ENCODE measurements around the gene NUP153.

NUP153 gene

GRCh38 chr6:17691925-17692538 lies 14.7 kb downstream of the NUP153 start:
- Histone ChIP-seq H3K27ac (ENCODE audit: low read depth, low read length) (no peak overlapping the region), H3K9ac (ENCODE audit: low read length in 5 of 5) (no peak overlapping the region), H3K9me3 (ENCODE audit: control insufficient read depth in 5 of 5, low read length in 5 of 5) (no peaks in the 10 kb centered on the region), H3K27me3 (ENCODE audit: control insufficient read depth in 5 of 5, insufficient read depth in 4 of 5, low read length in 5 of 5) (no peaks in the 10 kb centered on the region), H3K4me1 (ENCODE audit: control insufficient read depth in 5 of 5, insufficient read depth in 5 of 5, low read length in 5 of 5) (peaks cover 0 to 5% (median 0%) of the 10 kb centered on the region in 5 donors), H3K36me3 (ENCODE audit: control insufficient read depth in 5 of 5, insufficient read depth in 5 of 5, low read length in 5 of 5) (peaks cover 0 to 3% (median 2%) of the 10 kb centered on the region in 5 donors), H3K4me3 (ENCODE audit: low read depth in 1 of 5, low read length in 5 of 5) (no peak overlapping the region)

- Histone ChIP-seq H3K9me3 (ENCODE audit: control insufficient read depth in 5 of 5, low read length in 5 of 5) (no peaks in the 10 kb centered on the region), H3K27me3 (ENCODE audit: control insufficient read depth in 5 of 5, insufficient read depth in 4 of 5, low read length in 5 of 5) (no peaks in the 10 kb centered on the region), H3K4me1 (ENCODE audit: control insufficient read depth in 5 of 5, insufficient read depth in 5 of 5, low read length in 5 of 5) (peaks cover 0 to 5% (median 0%) of the 10 kb centered on the region in 5 donors), H3K4me3 (ENCODE audit: low read depth in 1 of 5, low read length in 5 of 5) (no peak overlapping the region), H3K36me3 (ENCODE audit: control insufficient read depth in 5 of 5, insufficient read depth in 5 of 5, low read length in 5 of 5) (peaks cover 1 to 9% (median 9%) of the 10 kb centered on the region in 5 donors), H3K9ac (ENCODE audit: low read length in 5 of 5) (no peak overlapping the region), H3K27ac (ENCODE audit: low read depth, low read length) (no peak overlapping the region)
Observed at GRCh38 chr6:17688481-17688880, 18.2 kb downstream of the NUP153 start.

- H3K4me1 ChIP-seq (ENCODE audit: control insufficient read depth in 5 of 5, insufficient read depth in 5 of 5, low read length in 5 of 5) = peaks cover 0 to 5% (median 0%) of the 10 kb centered on the region in 5 donors
- no peaks in the 10 kb centered on the region for H3K27me3 ChIP-seq (ENCODE audit: control insufficient read depth in 5 of 5, insufficient read depth in 4 of 5, low read length in 5 of 5)
- peaks cover 7 to 14% (median 10%) of the 10 kb centered on the region in 5 donors for H3K36me3 ChIP-seq (ENCODE audit: control insufficient read depth in 5 of 5, insufficient read depth in 5 of 5, low read length in 5 of 5)
- no peak overlapping the region for H3K27ac ChIP-seq (ENCODE audit: low read depth, low read length)
- no peak overlapping the region for H3K4me3 ChIP-seq (ENCODE audit: low read depth in 1 of 5, low read length in 5 of 5)
- no peak overlapping the region for H3K9ac ChIP-seq (ENCODE audit: low read length in 5 of 5)
- no peaks in the 10 kb centered on the region for H3K9me3 ChIP-seq (ENCODE audit: control insufficient read depth in 5 of 5, low read length in 5 of 5)
Observed at GRCh38 chr6:17687136-17687535, 19.6 kb downstream of the NUP153 start.

- H3K27me3 ChIP-seq (ENCODE audit: control insufficient read depth in 5 of 5, insufficient read depth in 4 of 5, low read length in 5 of 5) = no peaks in the 10 kb centered on the region
- H3K9me3 ChIP-seq (ENCODE audit: control insufficient read depth in 5 of 5, low read length in 5 of 5) = no peaks in the 10 kb centered on the region
- H3K4me3 ChIP-seq (ENCODE audit: low read depth in 1 of 5, low read length in 5 of 5) = no peak overlapping the region
- peaks cover 7 to 18% (median 12%) of the 10 kb centered on the region in 5 donors for H3K36me3 ChIP-seq (ENCODE audit: control insufficient read depth in 5 of 5, insufficient read depth in 5 of 5, low read length in 5 of 5)
- H3K4me1 ChIP-seq (ENCODE audit: control insufficient read depth in 5 of 5, insufficient read depth in 5 of 5, low read length in 5 of 5) = no peaks in the 10 kb centered on the region
- H3K27ac ChIP-seq (ENCODE audit: low read depth, low read length) = no peak overlapping the region
- H3K9ac ChIP-seq (ENCODE audit: low read length in 5 of 5) = peak overlapping the region in 1 of 5 donors; percentile 14
Observed at GRCh38 chr6:17684134-17684533, 22.6 kb downstream of the NUP153 start.

GRCh38 chr6:17683428-17683827 lies 23.3 kb downstream of the NUP153 start:
- no peaks in the 10 kb centered on the region for H3K27me3 ChIP-seq (ENCODE audit: control insufficient read depth in 5 of 5, insufficient read depth in 4 of 5, low read length in 5 of 5)
- H3K9ac ChIP-seq (ENCODE audit: low read length in 5 of 5) = no peak overlapping the region
- H3K36me3 ChIP-seq (ENCODE audit: control insufficient read depth in 5 of 5, insufficient read depth in 5 of 5, low read length in 5 of 5) = peaks cover 7 to 18% (median 12%) of the 10 kb centered on the region in 5 donors

GRCh38 chr6:17679726-17680125 lies 27.0 kb downstream of the NUP153 start:
- no peak overlapping the region for H3K27ac ChIP-seq (ENCODE audit: low read depth, low read length)

More at GRCh38 chr6:17683428-17683827, 23.3 kb downstream of the NUP153 start:
- peaks cover 0 to 6% (median 0%) of the 10 kb centered on the region in 5 donors for H3K4me1 ChIP-seq (ENCODE audit: control insufficient read depth in 5 of 5, insufficient read depth in 5 of 5, low read length in 5 of 5)
- H3K9me3 ChIP-seq (ENCODE audit: control insufficient read depth in 5 of 5, low read length in 5 of 5) = no peaks in the 10 kb centered on the region
- no peak overlapping the region for H3K27ac ChIP-seq (ENCODE audit: low read depth, low read length)
- H3K4me3 ChIP-seq (ENCODE audit: low read depth in 1 of 5, low read length in 5 of 5) = no peak overlapping the region

GRCh38 chr6:17677602-17678001 lies 29.1 kb downstream of the NUP153 start:
- Histone ChIP-seq H3K9ac (ENCODE audit: low read length in 5 of 5) (no peak overlapping the region), H3K9me3 (ENCODE audit: control insufficient read depth in 5 of 5, low read length in 5 of 5) (no peaks in the 10 kb centered on the region), H3K27me3 (ENCODE audit: control insufficient read depth in 5 of 5, insufficient read depth in 4 of 5, low read length in 5 of 5) (no peaks in the 10 kb centered on the region), H3K27ac (ENCODE audit: low read depth, low read length) (no peak overlapping the region), H3K4me1 (ENCODE audit: control insufficient read depth in 5 of 5, insufficient read depth in 5 of 5, low read length in 5 of 5) (peaks cover 0 to 8% (median 0%) of the 10 kb centered on the region in 5 donors), H3K36me3 (ENCODE audit: control insufficient read depth in 5 of 5, insufficient read depth in 5 of 5, low read length in 5 of 5) (peaks cover 16 to 25% (median 24%) of the 10 kb centered on the region in 5 donors), H3K4me3 (ENCODE audit: low read depth in 1 of 5, low read length in 5 of 5) (no peak overlapping the region)

More at GRCh38 chr6:17679726-17680125, 27.0 kb downstream of the NUP153 start:
- Histone ChIP-seq H3K9me3 (ENCODE audit: control insufficient read depth in 5 of 5, low read length in 5 of 5) (no peaks in the 10 kb centered on the region), H3K4me1 (ENCODE audit: control insufficient read depth in 5 of 5, insufficient read depth in 5 of 5, low read length in 5 of 5) (peaks cover 0 to 8% (median 0%) of the 10 kb centered on the region in 5 donors), H3K27me3 (ENCODE audit: control insufficient read depth in 5 of 5, insufficient read depth in 4 of 5, low read length in 5 of 5) (no peaks in the 10 kb centered on the region), H3K4me3 (ENCODE audit: low read depth in 1 of 5, low read length in 5 of 5) (no peak overlapping the region), H3K36me3 (ENCODE audit: control insufficient read depth in 5 of 5, insufficient read depth in 5 of 5, low read length in 5 of 5) (peaks cover 5 to 21% (median 12%) of the 10 kb centered on the region in 5 donors), H3K9ac (ENCODE audit: low read length in 5 of 5) (no peak overlapping the region)

GRCh38 chr6:17673543-17674254 lies 33.0 kb downstream of the NUP153 start:
- Histone ChIP-seq H3K9ac (ENCODE audit: low read length in 5 of 5) (no peak overlapping the region), H3K27me3 (ENCODE audit: control insufficient read depth in 5 of 5, insufficient read depth in 4 of 5, low read length in 5 of 5) (no peaks in the 10 kb centered on the region), H3K27ac (ENCODE audit: low read depth, low read length) (no peak overlapping the region), H3K4me1 (ENCODE audit: control insufficient read depth in 5 of 5, insufficient read depth in 5 of 5, low read length in 5 of 5) (peaks cover 0 to 5% (median 0%) of the 10 kb centered on the region in 5 donors), H3K9me3 (ENCODE audit: control insufficient read depth in 5 of 5, low read length in 5 of 5) (no peaks in the 10 kb centered on the region), H3K36me3 (ENCODE audit: control insufficient read depth in 5 of 5, insufficient read depth in 5 of 5, low read length in 5 of 5) (peaks cover 18 to 51% (median 43%) of the 10 kb centered on the region in 5 donors), H3K4me3 (ENCODE audit: low read depth in 1 of 5, low read length in 5 of 5) (no peak overlapping the region)

GRCh38 chr6:17672064-17672718 lies 34.5 kb downstream of the NUP153 start:
- Histone ChIP-seq H3K9ac (ENCODE audit: low read length in 5 of 5) (no peak overlapping the region), H3K27me3 (ENCODE audit: control insufficient read depth in 5 of 5, insufficient read depth in 4 of 5, low read length in 5 of 5) (no peaks in the 10 kb centered on the region), H3K4me3 (ENCODE audit: low read depth in 1 of 5, low read length in 5 of 5) (no peak overlapping the region), H3K9me3 (ENCODE audit: control insufficient read depth in 5 of 5, low read length in 5 of 5) (no peaks in the 10 kb centered on the region), H3K36me3 (ENCODE audit: control insufficient read depth in 5 of 5, insufficient read depth in 5 of 5, low read length in 5 of 5) (peaks cover 21 to 64% (median 54%) of the 10 kb centered on the region in 5 donors), H3K4me1 (ENCODE audit: control insufficient read depth in 5 of 5, insufficient read depth in 5 of 5, low read length in 5 of 5) (no peaks in the 10 kb centered on the region), H3K27ac (ENCODE audit: low read depth, low read length) (no peak overlapping the region)

GRCh38 chr6:17666646-17667045 lies 40.1 kb downstream of the NUP153 start:
- no peak overlapping the region for H3K4me3 ChIP-seq (ENCODE audit: low read depth in 1 of 5, low read length in 5 of 5)
- no peak overlapping the region for H3K27ac ChIP-seq (ENCODE audit: low read depth, low read length)
- H3K9me3 ChIP-seq (ENCODE audit: control insufficient read depth in 5 of 5, low read length in 5 of 5) = no peaks in the 10 kb centered on the region
- H3K9ac ChIP-seq (ENCODE audit: low read length in 5 of 5) = no peak overlapping the region
- peaks cover 41 to 71% (median 44%) of the 10 kb centered on the region in 5 donors for H3K36me3 ChIP-seq (ENCODE audit: control insufficient read depth in 5 of 5, insufficient read depth in 5 of 5, low read length in 5 of 5)
- no peaks in the 10 kb centered on the region for H3K27me3 ChIP-seq (ENCODE audit: control insufficient read depth in 5 of 5, insufficient read depth in 4 of 5, low read length in 5 of 5)
- no peaks in the 10 kb centered on the region for H3K4me1 ChIP-seq (ENCODE audit: control insufficient read depth in 5 of 5, insufficient read depth in 5 of 5, low read length in 5 of 5)

All from subcutaneous abdominal adipose tissue (tissue), 5 donors.